Head of caudate nucleus (tissue), 42 donors: ENCODE measurements around the gene OGFOD1.

ENCODE experiments used
- DNase-seq, 42 donors: peaks; one replicate each; pipeline versions ENCODE4 v3.0.0 to v3.0.0-alpha.2; 2020 to 2021; ENCODE audit warnings: mixed read lengths in 7 of 42
- intact Hi-C: fragments of 100-400 bp; cut with DNase I; formaldehyde crosslinking; loops from one replicate; pipeline ENCODE4 v1.15.0; 2022

OGFOD1 gene

DNA sequence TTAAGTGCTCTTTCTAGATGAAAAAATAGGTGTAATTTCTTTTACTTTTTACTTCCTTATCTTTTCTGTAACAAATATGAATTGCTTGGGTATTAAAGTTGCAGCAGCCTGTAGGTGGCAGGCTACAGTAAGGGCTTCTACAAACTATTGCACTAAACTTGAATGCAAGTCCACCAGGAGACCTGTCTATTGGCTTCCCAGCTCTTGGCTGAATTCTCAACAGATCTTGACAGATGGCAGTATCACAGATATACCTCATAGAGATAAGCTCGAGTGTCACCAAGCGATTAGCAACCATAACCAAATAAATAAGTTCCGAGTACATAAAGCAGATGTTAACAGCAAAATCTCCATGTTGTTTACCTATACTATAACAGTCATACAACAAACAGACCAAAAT is 62.6 kb downstream of the OGFOD1 start:
- intact Hi-C loops, result loop anchor here (5.0 kb wide), 2 partner anchors 73 to 188 kb away; partner anchors contain the start of gene MT3
- peak in 40 of 42 donors; percentile 11 to 87 (median 68) for DNase-seq

DNA sequence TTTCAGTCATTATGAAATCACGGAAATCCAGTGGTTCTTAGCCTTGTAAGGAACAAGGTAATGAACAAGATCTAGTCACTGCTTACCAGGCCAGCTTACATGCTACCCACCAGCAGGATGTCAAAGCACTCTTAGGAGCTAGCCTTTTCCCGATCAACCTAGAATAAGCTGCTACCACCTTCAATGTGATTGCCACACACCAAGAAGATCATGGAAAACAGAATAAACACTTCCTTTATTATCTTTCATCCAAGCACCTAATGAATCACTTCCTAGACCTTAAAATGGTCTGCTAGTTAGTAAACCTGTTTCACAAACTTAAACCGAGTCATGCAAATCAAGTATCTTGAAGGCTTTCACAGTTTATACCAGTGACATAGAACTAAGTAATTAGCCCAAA is 63.5 kb downstream of the OGFOD1 start:
- DNase-seq, result no peak
- intact Hi-C loops, result loop anchor here (5.0 kb wide), 3 partner anchors 72 to 187 kb away; partner anchors contain the start of gene MT3

GRCh38 chr16:56515665-56516064 is 64.3 kb downstream of the OGFOD1 start:
- intact Hi-C loops, result loop anchor here (5.0 kb wide), 1 partner anchor 87 kb away; no protein-coding TSS in a partner anchor
- peak in 6 of 42 donors; percentile 25 to 63 (median 32) for DNase-seq

DNA sequence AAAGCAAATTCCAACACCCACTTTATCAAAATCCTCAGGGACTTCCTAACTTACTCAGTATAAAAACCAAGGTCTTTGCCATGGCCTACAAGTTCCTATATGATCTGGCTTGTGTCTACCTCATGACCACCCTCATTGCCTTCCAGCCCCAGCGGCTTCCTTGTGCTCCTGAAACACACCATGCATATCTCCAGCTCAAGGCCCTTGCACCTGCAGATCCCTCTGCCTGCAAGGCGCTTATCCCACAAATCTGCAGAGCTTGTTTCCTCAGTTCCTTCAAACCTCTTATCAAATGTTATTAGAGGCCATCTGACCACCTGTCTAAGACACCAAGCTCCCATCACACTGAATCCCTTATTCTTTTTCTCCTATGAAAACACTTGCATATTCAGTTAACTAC is 65.9 kb downstream of the OGFOD1 start:
- DNase-seq, result peak in 9 of 42 donors; percentile 18 to 60 (median 34)
- intact Hi-C loops, result loop anchor here (5.0 kb wide), 1 partner anchor 85 kb away; no protein-coding TSS in a partner anchor

DNA sequence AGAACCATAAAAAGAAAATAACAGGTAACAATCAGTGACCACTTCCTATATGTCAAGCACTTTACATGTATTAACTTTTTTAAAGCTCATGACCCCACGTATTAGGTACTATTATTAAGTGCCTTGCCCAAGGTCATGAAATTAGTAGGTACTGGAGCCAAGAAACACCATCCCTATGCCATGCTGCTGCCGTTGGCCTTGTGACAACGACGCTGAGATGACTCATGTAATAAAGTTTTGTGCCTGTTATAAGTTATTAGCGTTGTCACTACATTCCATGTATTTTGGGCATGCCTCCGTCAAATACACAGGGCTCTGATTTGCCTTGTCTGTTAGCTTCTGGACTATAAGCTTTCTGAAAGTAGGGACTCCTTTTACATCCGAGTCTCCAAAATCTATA is 67.1 kb downstream of the OGFOD1 start:
- DNase-seq, result peak in 12 of 42 donors; percentile 16 to 69 (median 34)
- intact Hi-C loops, result loop anchor here (5.0 kb wide), 1 partner anchor 84 kb away; no protein-coding TSS in a partner anchor

- intact Hi-C loops, result loop anchor here (5.0 kb wide), 2 partner anchors 73 to 83 kb away; no protein-coding TSS in a partner anchor
- peak; percentile 81 to 97 (median 92) for DNase-seq
Measured at GRCh38 chr16:56519459-56520250, 68.3 kb downstream of the OGFOD1 start, which contains the start of gene BBS2. BBS2 (minus strand) TSS chr16:56520024; CDS start chr16:56519862, 162 bp downstream.

DNA sequence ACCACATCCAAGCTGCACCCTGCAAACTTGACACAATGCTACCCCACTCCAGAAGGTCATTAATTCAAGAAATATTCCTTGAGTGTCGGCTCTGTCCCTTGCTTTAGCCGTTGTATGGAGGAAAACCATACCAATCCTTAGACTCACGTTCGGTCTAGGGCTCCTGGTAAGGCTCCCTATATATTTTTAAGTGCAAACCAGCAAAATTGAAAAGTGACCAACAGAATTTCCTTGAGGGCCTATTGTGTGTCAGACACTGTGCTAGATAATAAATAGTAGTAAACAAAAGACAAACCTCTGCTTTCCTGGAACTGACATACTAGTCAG is 68.9 kb downstream of the OGFOD1 start:
- DNase-seq, result no peak
- intact Hi-C loops, result loop anchor here (5.0 kb wide), 1 partner anchor 72 kb away; no protein-coding TSS in a partner anchor

DNA sequence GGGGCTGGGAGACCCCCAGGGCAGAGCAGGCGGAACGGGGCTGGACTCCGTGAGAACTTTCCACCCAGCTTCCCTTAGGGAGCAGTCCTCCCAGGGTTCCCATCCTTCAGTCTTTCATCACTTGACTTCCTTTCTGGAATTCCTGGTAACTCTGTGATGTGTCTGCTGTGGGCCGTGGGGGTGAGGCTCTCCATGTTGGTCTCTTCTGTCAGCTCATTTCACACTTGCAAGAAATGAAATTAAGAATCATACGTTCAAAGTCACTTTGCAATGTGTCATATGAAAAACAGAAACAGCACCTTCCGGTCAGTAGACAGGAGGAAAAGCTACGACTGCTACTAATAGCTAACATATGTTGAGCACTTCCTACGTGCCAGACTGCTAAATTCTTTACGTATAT is 73.9 kb downstream of the OGFOD1 start:
- DNase-seq, result peak in 1 of 42 donors; percentile 4
- intact Hi-C loops, result no loop called here
